ENCODE results near the gene PDSS2. TPM values are rescaled to one million over a fixed set of nuclear protein-coding genes. Genes with fewer than 3 reads are reported as not detected.
"Not testable (repeated sequence)": the region's sequence is repeated elsewhere in the genome, so short reads cannot be mapped to it uniquely, and the experiment has no call there.

Gene PDSS2
- total RNA-seq, 1 donor = 12.5 TPM

- no peak for DNase-seq (ENCODE audit: low read depth)
- no peak overlapping the region for H3K4me3 ChIP-seq (ENCODE audit: low read depth, low read length)
- no peak for TF ChIP-seq CTCF (IDR thresholded peaks at IDR 0.05; ENCODE audit: insufficient read depth, low read depth, low read length)
Measured at GRCh38 chr6:107280791-107281190, 178.6 kb downstream of the PDSS2 start.

GRCh38 chr6:107280001-107280400 is 179.4 kb downstream of the PDSS2 start:
- DNase-seq (ENCODE audit: low read depth); H3K4me3 ChIP-seq (ENCODE audit: low read depth, low read length): not testable (repeated sequence)

GRCh38 chr6:107275330-107275865 is 184.0 kb downstream of the PDSS2 start:
- H3K4me3 ChIP-seq (ENCODE audit: low read depth, low read length) = no peak overlapping the region
- peak; percentile 3 for DNase-seq (ENCODE audit: low read depth)
- no peak for TF ChIP-seq CTCF (IDR thresholded peaks at IDR 0.05; ENCODE audit: insufficient read depth, low read depth, low read length)

- H3K4me3 ChIP-seq (ENCODE audit: low read depth, low read length) = no peak overlapping the region
- DNase-seq (ENCODE audit: low read depth) = no peak
- no peak for TF ChIP-seq CTCF (IDR thresholded peaks at IDR 0.05; ENCODE audit: insufficient read depth, low read depth, low read length)
Measured at GRCh38 chr6:107274288-107274687, 185.1 kb downstream of the PDSS2 start.

GRCh38 chr6:107272246-107272645 is 187.1 kb downstream of the PDSS2 start:
- no peak for TF ChIP-seq CTCF (IDR thresholded peaks at IDR 0.05; ENCODE audit: insufficient read depth, low read depth, low read length)
- H3K4me3 ChIP-seq (ENCODE audit: low read depth, low read length) = no peak overlapping the region
- no peak for DNase-seq (ENCODE audit: low read depth)

- no peak for DNase-seq (ENCODE audit: low read depth)
- no peak overlapping the region for H3K4me3 ChIP-seq (ENCODE audit: low read depth, low read length)
- TF ChIP-seq CTCF (IDR thresholded peaks at IDR 0.05; ENCODE audit: insufficient read depth, low read depth, low read length) = no peak
Measured at GRCh38 chr6:107271208-107271790, 188.1 kb downstream of the PDSS2 start.

GRCh38 chr6:107267634-107268033 is 191.7 kb downstream of the PDSS2 start:
- TF ChIP-seq CTCF (IDR thresholded peaks at IDR 0.05; ENCODE audit: insufficient read depth, low read depth, low read length) = no peak
- H3K4me3 ChIP-seq (ENCODE audit: low read depth, low read length) = no peak overlapping the region
- no peak for DNase-seq (ENCODE audit: low read depth)
